GM23338 (cell line): ENCODE data around the gene IL17REL. TPM values are rescaled to one million over a fixed set of nuclear protein-coding genes. Genes with fewer than 3 reads are reported as not detected.

ENCODE experiments used
- ATAC-seq: fragments of 200-7000 bp; cut with Tn5 transposase; 3 replicates; pipeline ENCODE4 v1.9.1; 2020
- DNase-seq: peaks from one replicate; pipeline ENCODE4 v3.0.0-alpha.2; 2015; ENCODE audit warnings: low spot score
- H2AFZ ChIP-seq: fragments of 200-600 bp; sonication (generic); 2 replicates; pipeline ENCODE4 v1.8.0; 2016; ENCODE audit warnings: antibody characterized with exemption, mild to moderate bottlenecking, moderate library complexity
- H3F3A ChIP-seq: fragments of 200-600 bp; sonication (generic); replicated peaks from 2 replicates; pipeline ENCODE4 v1.8.0; 2017; ENCODE audit warnings: antibody characterized with exemption, mixed run types, low read depth
- H3K27ac ChIP-seq: fragments of 200-600 bp; sonication (generic); 2 replicates; pipeline ENCODE4 v1.6.1; 2016; ENCODE audit warnings: low read depth
- H3K27me3 ChIP-seq: fragments of 200-600 bp; sonication (generic); 2 replicates; pipeline ENCODE4 v1.8.0; 2016; ENCODE audit warnings: mild to moderate bottlenecking, mixed run types, moderate library complexity; ENCODE audit not compliant: insufficient read depth
- H3K36me3 ChIP-seq: fragments of 200-600 bp; sonication (generic); 2 replicates; pipeline ENCODE4 v1.8.0; 2016; ENCODE audit warnings: mild to moderate bottlenecking; ENCODE audit not compliant: insufficient read depth
- H3K4me1 ChIP-seq: fragments of 200-600 bp; sonication (generic); 2 replicates; pipeline ENCODE4 v1.8.0; 2016; ENCODE audit warnings: mild to moderate bottlenecking, moderate library complexity; ENCODE audit not compliant: insufficient read depth
- H3K4me2 ChIP-seq: fragments of 200-600 bp; sonication (generic); 2 replicates; pipeline ENCODE4 v1.7.1; 2017; ENCODE audit warnings: mixed run types
- H3K4me3 ChIP-seq: fragments of 200-600 bp; sonication (generic); 2 replicates; pipeline ENCODE4 v1.6.1; 2016; ENCODE audit warnings: mixed run types
- H3K79me2 ChIP-seq: fragments of 200-600 bp; sonication (generic); replicated peaks from 2 replicates; pipeline ENCODE4 v1.8.0; 2017; ENCODE audit warnings: mild to moderate bottlenecking; ENCODE audit not compliant: insufficient read depth
- H3K9me2 ChIP-seq: fragments of 200-600 bp; sonication (generic); 2 replicates; pipeline ENCODE4 v1.8.0; 2017; ENCODE audit not compliant: insufficient read depth
- H4K20me1 ChIP-seq: fragments of 200-600 bp; sonication (generic); replicated peaks from 2 replicates; pipeline ENCODE4 v1.8.0; 2017; ENCODE audit warnings: mild to moderate bottlenecking; ENCODE audit not compliant: insufficient read depth
- H3K27ac Mint-ChIP-seq: 2 replicates; pipeline ENCODE4 v1.8.0; 2020; ENCODE audit warnings: inconsistent platforms, mild to moderate bottlenecking, moderate library complexity, mixed read lengths
- H3K27me3 Mint-ChIP-seq: 3 replicates; pipeline ENCODE4 v1.8.0; 2022; ENCODE audit warnings: low read depth, mild to moderate bottlenecking, moderate library complexity, mixed read lengths, inconsistent platforms; ENCODE audit not compliant: insufficient read depth, poor library complexity
- H3K36me3 Mint-ChIP-seq: 3 replicates; pipeline ENCODE4 v1.8.0; 2021; ENCODE audit warnings: low read depth, mild to moderate bottlenecking, inconsistent platforms, moderate library complexity, mixed read lengths
- H3K4me1 Mint-ChIP-seq: 3 replicates; pipeline ENCODE4 v1.8.0; 2020; ENCODE audit warnings: mild to moderate bottlenecking, inconsistent platforms, mixed read lengths
- H3K4me3 Mint-ChIP-seq: 3 replicates; pipeline ENCODE4 v1.8.0; 2021; ENCODE audit warnings: moderate library complexity, mild to moderate bottlenecking, inconsistent platforms, mixed read lengths
- H3K9me3 Mint-ChIP-seq: 3 replicates; pipeline ENCODE4 v1.8.0; 2020; ENCODE audit warnings: moderate library complexity, mild to moderate bottlenecking, inconsistent platforms, mixed read lengths
- CREB1 ChIP-seq: fragments of 250-450 bp; sonication (Bioruptor Pico); IDR thresholded peaks from 2 replicates; pipeline ENCODE4 v1.5.0; 2020; ENCODE audit warnings: low read depth, mild to moderate bottlenecking, moderate library complexity
- EZH2 ChIP-seq: fragments of 200-600 bp; sonication (generic); IDR thresholded peaks from one replicate; pipeline ENCODE4 v1.8.0; 2017; ENCODE audit warnings: antibody characterized with exemption, mild to moderate bottlenecking, low read depth; ENCODE audit not compliant: unreplicated experiment
- EZH2phosphoT487 ChIP-seq: fragments of 200-600 bp; sonication (generic); IDR thresholded peaks from one replicate; pipeline ENCODE4 v1.8.1; 2018; ENCODE audit warnings: antibody characterized with exemption; ENCODE audit not compliant: unreplicated experiment
- JUNB ChIP-seq: IDR thresholded peaks from one replicate; pipeline ENCODE4 v1.6.1; 2016; ENCODE audit warnings: antibody characterized with exemption; ENCODE audit not compliant: unreplicated experiment
- NANOG ChIP-seq: IDR thresholded peaks from 2 replicates; pipeline ENCODE4 v1.6.1; 2016; ENCODE audit warnings: antibody characterized with exemption, borderline replicate concordance
- POLR2AphosphoS5 ChIP-seq: IDR thresholded peaks from 2 replicates; pipeline ENCODE4 v1.6.1; 2016; ENCODE audit warnings: antibody characterized with exemption, low read depth
- STAT1 ChIP-seq: IDR thresholded peaks from one replicate; pipeline ENCODE4 v1.6.1; 2016; ENCODE audit warnings: antibody characterized with exemption; ENCODE audit not compliant: unreplicated experiment
- ZNF114 ChIP-seq: fragments of 250-450 bp; sonication (Bioruptor Pico); IDR thresholded peaks from 2 replicates; pipeline ENCODE4 v1.5.0; 2020; ENCODE audit warnings: mild to moderate bottlenecking, moderate library complexity
- ZNF331 ChIP-seq: fragments of 250-450 bp; sonication (Bioruptor Pico); IDR thresholded peaks from 2 replicates; pipeline ENCODE4 v1.5.0; 2020; ENCODE audit warnings: low read depth, mild to moderate bottlenecking, moderate library complexity
- polyA plus RNA-seq: library from polyadenylated mRNA; unstranded; fragments of >200 nt; fragmentation: Nextera tagmentation; extraction: Ambion mirVana; gene quantifications from 2 replicates; pipeline ENCODE4 v1.2.1, GENCODE V29; 2016
- total RNA-seq: library from RNA; depleted of rRNA; stranded (reverse); fragments of >200 nt; shearing (Covaris generic); gene quantifications from 2 replicates; pipeline ENCODE4 v1.2.3, GENCODE V29; 2014
- TF ChIP-seq, protein P1 (sequence below): IDR thresholded peaks from one replicate; pipeline ENCODE4 v1.6.1; 2018; ENCODE audit warnings: antibody characterized with exemption; ENCODE audit not compliant: unreplicated experiment
- TF ChIP-seq, protein P2 (sequence below): fragments of 250-450 bp; sonication (Bioruptor Pico); IDR thresholded peaks from 2 replicates; pipeline ENCODE4 v1.5.0; 2020; ENCODE audit warnings: mild to moderate bottlenecking, moderate library complexity
- TF ChIP-seq, protein P3 (sequence below), 2 experiments: fragments of 200-600 bp in 1 of 2; sonication (generic) in 1 of 2; conservative IDR thresholded peaks; 2 replicates each; pipeline versions ENCODE4 v1.5.1 to v1.6.1; 2016 to 2017; ENCODE audit warnings: antibody characterized with exemption in 2 of 2, low read depth in 2 of 2, mild to moderate bottlenecking in 2 of 2, moderate library complexity in 1 of 2
- TF ChIP-seq, protein P4 (sequence below): IDR thresholded peaks from 2 replicates; pipeline ENCODE4 v1.6.1; 2016; ENCODE audit warnings: antibody characterized with exemption

Gene IL17REL
- total and polyA plus RNA-seq, 2 experiments from 2014 or later: 0.31 TPM; not detected in 1

DNA sequence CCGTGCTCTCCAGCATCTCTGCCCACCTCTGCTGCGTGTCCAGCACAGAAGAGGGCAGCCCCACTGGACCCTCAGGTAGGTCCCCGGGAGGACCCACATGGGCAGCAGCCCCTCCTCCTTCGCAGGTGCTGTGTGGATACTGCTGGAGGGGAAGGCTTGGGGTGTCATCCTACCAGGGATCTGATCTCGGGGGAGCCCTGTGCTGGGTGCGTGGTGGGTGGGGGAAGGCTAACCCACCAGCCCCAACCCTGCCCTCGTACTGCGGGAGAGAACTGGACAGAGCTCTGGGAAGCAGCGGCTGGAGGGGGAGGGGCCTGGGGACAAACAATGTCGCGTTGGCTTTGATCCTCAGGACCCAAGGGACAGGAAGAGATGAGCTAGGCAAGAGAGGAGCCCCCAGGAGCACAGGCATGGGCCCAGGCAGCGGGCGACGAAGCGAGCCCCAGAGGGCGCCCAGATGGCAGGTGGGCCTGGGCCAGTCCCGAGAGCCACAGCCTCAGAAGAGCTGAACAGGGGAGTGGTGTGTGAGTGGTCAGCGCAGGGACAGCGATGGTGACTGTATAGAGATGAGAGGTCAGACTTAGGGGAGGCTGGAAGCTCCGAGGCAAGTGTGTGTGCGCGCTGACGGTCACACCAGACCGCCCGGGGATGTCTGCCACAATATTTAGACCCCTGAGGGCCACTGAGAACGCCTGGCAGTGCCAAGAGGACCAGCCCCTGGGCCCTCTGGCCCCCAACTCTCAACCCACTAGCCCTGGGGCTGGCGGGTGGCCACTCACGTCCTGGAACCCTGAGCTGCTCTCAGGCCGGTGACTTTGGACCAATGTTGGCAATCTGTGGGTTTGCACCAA lies 53.4 kb downstream of the IL17REL start:
- no peak overlapping the region for H2AFZ ChIP-seq
- no peak overlapping the region for H3K27ac Mint-ChIP-seq
- peaks cover 16% of the 10 kb centered on the region for H3K36me3 Mint-ChIP-seq
- peaks cover 14% of the 10 kb centered on the region for H3K79me2 ChIP-seq
- no peaks in the 10 kb centered on the region for H3K9me2 ChIP-seq
- peak overlapping the region; percentile 66 for H3K4me3 Mint-ChIP-seq
- peak overlapping the region; percentile 78 for H3K4me2 ChIP-seq
- no peaks in the 10 kb centered on the region for H3K4me1 ChIP-seq
- peak overlapping the region; percentile 57 for H3K4me3 ChIP-seq
- no peak for TF ChIP-seq NANOG
- TF ChIP-seq JUNB: no peak
- TF ChIP-seq, protein P1, sequence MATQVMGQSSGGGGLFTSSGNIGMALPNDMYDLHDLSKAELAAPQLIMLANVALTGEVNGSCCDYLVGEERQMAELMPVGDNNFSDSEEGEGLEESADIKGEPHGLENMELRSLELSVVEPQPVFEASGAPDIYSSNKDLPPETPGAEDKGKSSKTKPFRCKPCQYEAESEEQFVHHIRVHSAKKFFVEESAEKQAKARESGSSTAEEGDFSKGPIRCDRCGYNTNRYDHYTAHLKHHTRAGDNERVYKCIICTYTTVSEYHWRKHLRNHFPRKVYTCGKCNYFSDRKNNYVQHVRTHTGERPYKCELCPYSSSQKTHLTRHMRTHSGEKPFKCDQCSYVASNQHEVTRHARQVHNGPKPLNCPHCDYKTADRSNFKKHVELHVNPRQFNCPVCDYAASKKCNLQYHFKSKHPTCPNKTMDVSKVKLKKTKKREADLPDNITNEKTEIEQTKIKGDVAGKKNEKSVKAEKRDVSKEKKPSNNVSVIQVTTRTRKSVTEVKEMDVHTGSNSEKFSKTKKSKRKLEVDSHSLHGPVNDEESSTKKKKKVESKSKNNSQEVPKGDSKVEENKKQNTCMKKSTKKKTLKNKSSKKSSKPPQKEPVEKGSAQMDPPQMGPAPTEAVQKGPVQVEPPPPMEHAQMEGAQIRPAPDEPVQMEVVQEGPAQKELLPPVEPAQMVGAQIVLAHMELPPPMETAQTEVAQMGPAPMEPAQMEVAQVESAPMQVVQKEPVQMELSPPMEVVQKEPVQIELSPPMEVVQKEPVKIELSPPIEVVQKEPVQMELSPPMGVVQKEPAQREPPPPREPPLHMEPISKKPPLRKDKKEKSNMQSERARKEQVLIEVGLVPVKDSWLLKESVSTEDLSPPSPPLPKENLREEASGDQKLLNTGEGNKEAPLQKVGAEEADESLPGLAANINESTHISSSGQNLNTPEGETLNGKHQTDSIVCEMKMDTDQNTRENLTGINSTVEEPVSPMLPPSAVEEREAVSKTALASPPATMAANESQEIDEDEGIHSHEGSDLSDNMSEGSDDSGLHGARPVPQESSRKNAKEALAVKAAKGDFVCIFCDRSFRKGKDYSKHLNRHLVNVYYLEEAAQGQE: no peak
- TF ChIP-seq ZNF114: no peak
- TF ChIP-seq EZH2phosphoT487: no peak
- TF ChIP-seq ZNF331: no peak
- no peak for TF ChIP-seq POLR2AphosphoS5
- TF ChIP-seq, protein P2, sequence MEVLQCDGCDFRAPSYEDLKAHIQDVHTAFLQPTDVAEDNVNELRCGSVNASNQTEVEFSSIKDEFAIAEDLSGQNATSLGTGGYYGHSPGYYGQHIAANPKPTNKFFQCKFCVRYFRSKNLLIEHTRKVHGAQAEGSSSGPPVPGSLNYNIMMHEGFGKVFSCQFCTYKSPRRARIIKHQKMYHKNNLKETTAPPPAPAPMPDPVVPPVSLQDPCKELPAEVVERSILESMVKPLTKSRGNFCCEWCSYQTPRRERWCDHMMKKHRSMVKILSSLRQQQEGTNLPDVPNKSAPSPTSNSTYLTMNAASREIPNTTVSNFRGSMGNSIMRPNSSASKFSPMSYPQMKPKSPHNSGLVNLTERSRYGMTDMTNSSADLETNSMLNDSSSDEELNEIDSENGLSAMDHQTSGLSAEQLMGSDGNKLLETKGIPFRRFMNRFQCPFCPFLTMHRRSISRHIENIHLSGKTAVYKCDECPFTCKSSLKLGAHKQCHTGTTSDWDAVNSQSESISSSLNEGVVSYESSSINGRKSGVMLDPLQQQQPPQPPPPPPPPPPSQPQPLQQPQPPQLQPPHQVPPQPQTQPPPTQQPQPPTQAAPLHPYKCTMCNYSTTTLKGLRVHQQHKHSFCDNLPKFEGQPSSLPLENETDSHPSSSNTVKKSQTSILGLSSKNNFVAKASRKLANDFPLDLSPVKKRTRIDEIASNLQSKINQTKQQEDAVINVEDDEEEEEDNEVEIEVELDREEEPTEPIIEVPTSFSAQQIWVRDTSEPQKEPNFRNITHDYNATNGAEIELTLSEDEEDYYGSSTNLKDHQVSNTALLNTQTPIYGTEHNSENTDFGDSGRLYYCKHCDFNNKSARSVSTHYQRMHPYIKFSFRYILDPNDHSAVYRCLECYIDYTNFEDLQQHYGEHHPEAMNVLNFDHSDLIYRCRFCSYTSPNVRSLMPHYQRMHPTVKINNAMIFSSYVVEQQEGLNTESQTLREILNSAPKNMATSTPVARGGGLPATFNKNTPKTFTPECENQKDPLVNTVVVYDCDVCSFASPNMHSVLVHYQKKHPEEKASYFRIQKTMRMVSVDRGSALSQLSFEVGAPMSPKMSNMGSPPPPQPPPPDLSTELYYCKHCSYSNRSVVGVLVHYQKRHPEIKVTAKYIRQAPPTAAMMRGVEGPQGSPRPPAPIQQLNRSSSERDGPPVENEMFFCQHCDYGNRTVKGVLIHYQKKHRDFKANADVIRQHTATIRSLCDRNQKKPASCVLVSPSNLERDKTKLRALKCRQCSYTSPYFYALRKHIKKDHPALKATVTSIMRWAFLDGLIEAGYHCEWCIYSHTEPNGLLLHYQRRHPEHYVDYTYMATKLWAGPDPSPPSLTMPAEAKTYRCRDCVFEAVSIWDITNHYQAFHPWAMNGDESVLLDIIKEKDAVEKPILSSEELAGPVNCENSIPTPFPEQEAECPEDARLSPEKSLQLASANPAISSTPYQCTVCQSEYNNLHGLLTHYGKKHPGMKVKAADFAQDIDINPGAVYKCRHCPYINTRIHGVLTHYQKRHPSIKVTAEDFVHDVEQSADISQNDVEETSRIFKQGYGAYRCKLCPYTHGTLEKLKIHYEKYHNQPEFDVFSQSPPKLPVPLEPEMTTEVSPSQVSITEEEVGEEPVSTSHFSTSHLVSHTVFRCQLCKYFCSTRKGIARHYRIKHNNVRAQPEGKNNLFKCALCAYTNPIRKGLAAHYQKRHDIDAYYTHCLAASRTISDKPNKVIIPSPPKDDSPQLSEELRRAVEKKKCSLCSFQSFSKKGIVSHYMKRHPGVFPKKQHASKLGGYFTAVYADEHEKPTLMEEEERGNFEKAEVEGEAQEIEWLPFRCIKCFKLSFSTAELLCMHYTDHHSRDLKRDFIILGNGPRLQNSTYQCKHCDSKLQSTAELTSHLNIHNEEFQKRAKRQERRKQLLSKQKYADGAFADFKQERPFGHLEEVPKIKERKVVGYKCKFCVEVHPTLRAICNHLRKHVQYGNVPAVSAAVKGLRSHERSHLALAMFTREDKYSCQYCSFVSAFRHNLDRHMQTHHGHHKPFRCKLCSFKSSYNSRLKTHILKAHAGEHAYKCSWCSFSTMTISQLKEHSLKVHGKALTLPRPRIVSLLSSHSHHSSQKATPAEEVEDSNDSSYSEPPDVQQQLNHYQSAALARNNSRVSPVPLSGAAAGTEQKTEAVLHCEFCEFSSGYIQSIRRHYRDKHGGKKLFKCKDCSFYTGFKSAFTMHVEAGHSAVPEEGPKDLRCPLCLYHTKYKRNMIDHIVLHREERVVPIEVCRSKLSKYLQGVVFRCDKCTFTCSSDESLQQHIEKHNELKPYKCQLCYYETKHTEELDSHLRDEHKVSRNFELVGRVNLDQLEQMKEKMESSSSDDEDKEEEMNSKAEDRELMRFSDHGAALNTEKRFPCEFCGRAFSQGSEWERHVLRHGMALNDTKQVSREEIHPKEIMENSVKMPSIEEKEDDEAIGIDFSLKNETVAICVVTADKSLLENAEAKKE (CRISPR knock-in tag): no peak
- TF ChIP-seq CREB1 (CRISPR knock-in tag): no peak
- TF ChIP-seq, protein P3, sequence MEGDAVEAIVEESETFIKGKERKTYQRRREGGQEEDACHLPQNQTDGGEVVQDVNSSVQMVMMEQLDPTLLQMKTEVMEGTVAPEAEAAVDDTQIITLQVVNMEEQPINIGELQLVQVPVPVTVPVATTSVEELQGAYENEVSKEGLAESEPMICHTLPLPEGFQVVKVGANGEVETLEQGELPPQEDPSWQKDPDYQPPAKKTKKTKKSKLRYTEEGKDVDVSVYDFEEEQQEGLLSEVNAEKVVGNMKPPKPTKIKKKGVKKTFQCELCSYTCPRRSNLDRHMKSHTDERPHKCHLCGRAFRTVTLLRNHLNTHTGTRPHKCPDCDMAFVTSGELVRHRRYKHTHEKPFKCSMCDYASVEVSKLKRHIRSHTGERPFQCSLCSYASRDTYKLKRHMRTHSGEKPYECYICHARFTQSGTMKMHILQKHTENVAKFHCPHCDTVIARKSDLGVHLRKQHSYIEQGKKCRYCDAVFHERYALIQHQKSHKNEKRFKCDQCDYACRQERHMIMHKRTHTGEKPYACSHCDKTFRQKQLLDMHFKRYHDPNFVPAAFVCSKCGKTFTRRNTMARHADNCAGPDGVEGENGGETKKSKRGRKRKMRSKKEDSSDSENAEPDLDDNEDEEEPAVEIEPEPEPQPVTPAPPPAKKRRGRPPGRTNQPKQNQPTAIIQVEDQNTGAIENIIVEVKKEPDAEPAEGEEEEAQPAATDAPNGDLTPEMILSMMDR (conservative IDR thresholded peaks at IDR 0.05; ENCODE audit: low read depth in 2 of 2): no peak
- no peak for TF ChIP-seq STAT1
- TF ChIP-seq, protein P4, sequence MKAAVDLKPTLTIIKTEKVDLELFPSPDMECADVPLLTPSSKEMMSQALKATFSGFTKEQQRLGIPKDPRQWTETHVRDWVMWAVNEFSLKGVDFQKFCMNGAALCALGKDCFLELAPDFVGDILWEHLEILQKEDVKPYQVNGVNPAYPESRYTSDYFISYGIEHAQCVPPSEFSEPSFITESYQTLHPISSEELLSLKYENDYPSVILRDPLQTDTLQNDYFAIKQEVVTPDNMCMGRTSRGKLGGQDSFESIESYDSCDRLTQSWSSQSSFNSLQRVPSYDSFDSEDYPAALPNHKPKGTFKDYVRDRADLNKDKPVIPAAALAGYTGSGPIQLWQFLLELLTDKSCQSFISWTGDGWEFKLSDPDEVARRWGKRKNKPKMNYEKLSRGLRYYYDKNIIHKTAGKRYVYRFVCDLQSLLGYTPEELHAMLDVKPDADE: no peak
- TF ChIP-seq EZH2: no peak
- 0 out of 2 replicates have a peak, but pooled peaks cover 5% of the 10 kb centered on the region for H4K20me1 ChIP-seq
- DNase-seq (no peak), ATAC-seq (no peak)
- no peak overlapping the region for H3K27ac ChIP-seq
- no peaks in the 10 kb centered on the region for H3K9me3 Mint-ChIP-seq
- peaks cover 20% of the 10 kb centered on the region for H3K27me3 ChIP-seq
- peaks cover 11% of the 10 kb centered on the region for H3K27me3 Mint-ChIP-seq
- H3F3A ChIP-seq: no peaks in the 10 kb centered on the region
- H3K4me1 Mint-ChIP-seq: peaks cover 9% of the 10 kb centered on the region
- H3K36me3 ChIP-seq: no peaks in the 10 kb centered on the region
